Ovary (tissue), 9 donors: Measurements from ENCODE around the gene MRAS. TPM values are rescaled to one million over a fixed set of nuclear protein-coding genes. Genes with fewer than 3 reads are reported as not detected.

Source experiments
- DNase-seq, 5 donors: peaks; one replicate each; pipeline ENCODE4 v3.0.0-alpha.2; 2019 to 2020
- H3K27ac ChIP-seq, 2 donors: fragments of 200-600 bp; one replicate each; pipeline versions ENCODE4 v1.5.1 to v1.8.0; 2019 to 2022
- H3K27me3 ChIP-seq: fragments of 200-600 bp; one replicate; pipeline ENCODE4 v1.8.0; 2022
- H3K36me3 ChIP-seq: fragments of 200-600 bp; sonication (generic); one replicate; pipeline ENCODE4 v1.5.1; 2019
- H3K4me1 ChIP-seq: one replicate; pipeline ENCODE4 v1.8.1; 2013; ENCODE audit warnings: mild to moderate bottlenecking, moderate library complexity; ENCODE audit not compliant: insufficient read depth
- H3K4me3 ChIP-seq: fragments of 200-600 bp; sonication (generic); one replicate; pipeline ENCODE4 v1.5.1; 2017
- H3K9me3 ChIP-seq, 2 donors: fragments of 200-600 bp in 1 of 2; sonication (generic) in 1 of 2; one replicate each; pipeline versions ENCODE4 v1.5.1 to v1.8.1; 2013 to 2019; ENCODE audit warnings: mild to moderate bottlenecking in 1 of 2, moderate library complexity in 1 of 2
- EP300 ChIP-seq: sonication (generic); formaldehyde crosslinking; IDR thresholded peaks from one replicate; pipeline ENCODE4 v1.6.1; 2017; ENCODE audit warnings: antibody characterized with exemption
- POLR2A ChIP-seq: fragments of 450-650 bp; IDR thresholded peaks from one replicate; pipeline ENCODE4 v1.6.1; 2017; ENCODE audit warnings: antibody characterized with exemption, mild to moderate bottlenecking, moderate library complexity
- WGBS, 3 donors: extraction: QIAGEN DNeasy Blood & Tissue Kit in 1 of 3; methylation state at CpG; one replicate each; pipeline versions ENCODE4 v1.1.5 to v1.1.7; 2013 to 2017; 5-methylcytosine and 5-hydroxymethylcytosine counted together
- intact Hi-C, 4 donors: fragments of 100-400 bp; cut with DNase I; formaldehyde crosslinking; loops; one replicate each; pipeline versions ENCODE4 v1.11.0 to v1.15.1; 2022 to 2023
- polyA plus RNA-seq, 2 donors: library from polyadenylated mRNA; stranded (reverse); fragments of 200-250 nt in 1 of 2; fragments of 350-450 nt in 1 of 2; fragmentation: Illumina TruSeq in 1 of 2; extraction: RNeasy Lipid Tissue Mini Kit (QIAGEN cat#74804) in 1 of 2; gene quantifications; one replicate each; pipeline ENCODE4 v1.2.3, GENCODE V29; 2013 to 2014
- total RNA-seq, 7 donors: library from RNA; depleted of rRNA in 2 of 7; stranded (reverse); fragments of >200 nt in 2 of 7; fragmentation: NEBNext Ultra II Directional in 3 of 7; extraction: Animal tissue kit (Norgen Biotek cat#: 25700) in 3 of 7; gene quantifications; one replicate each; pipeline versions ENCODE4 v1.1.0 to v1.2.4, GENCODE V29; 2016 to 2023
- TF ChIP-seq, protein P1 (sequence below), 3 donors: fragments of 450-650 bp in 2 of 3; fragments of 200-600 bp in 1 of 3; IDR thresholded peaks; one replicate each; pipeline versions ENCODE4 v1.5.1 to v1.8.0; 2016 to 2022; ENCODE audit warnings: antibody characterized with exemption in 3 of 3, mild to moderate bottlenecking in 1 of 3
- donor health status: DM: no; HTN: no; CAD: no; lungs with moderate emphysema.
- donor health status: DM: no; HTN: no; CAD: no.
- donor health status: Bipolar disorder and iron deficiency.
- donor health status: DM: yes; HTN: yes; CAD: no.
- donor health status: DM: no; HTN: no; CAD: no.
- donor health status: DM: yes; HTN: yes; CAD: no.

Gene MRAS
- total and polyA plus RNA-seq, 9 donors = 35.9 to 148 (median 80.5) TPM

DNA sequence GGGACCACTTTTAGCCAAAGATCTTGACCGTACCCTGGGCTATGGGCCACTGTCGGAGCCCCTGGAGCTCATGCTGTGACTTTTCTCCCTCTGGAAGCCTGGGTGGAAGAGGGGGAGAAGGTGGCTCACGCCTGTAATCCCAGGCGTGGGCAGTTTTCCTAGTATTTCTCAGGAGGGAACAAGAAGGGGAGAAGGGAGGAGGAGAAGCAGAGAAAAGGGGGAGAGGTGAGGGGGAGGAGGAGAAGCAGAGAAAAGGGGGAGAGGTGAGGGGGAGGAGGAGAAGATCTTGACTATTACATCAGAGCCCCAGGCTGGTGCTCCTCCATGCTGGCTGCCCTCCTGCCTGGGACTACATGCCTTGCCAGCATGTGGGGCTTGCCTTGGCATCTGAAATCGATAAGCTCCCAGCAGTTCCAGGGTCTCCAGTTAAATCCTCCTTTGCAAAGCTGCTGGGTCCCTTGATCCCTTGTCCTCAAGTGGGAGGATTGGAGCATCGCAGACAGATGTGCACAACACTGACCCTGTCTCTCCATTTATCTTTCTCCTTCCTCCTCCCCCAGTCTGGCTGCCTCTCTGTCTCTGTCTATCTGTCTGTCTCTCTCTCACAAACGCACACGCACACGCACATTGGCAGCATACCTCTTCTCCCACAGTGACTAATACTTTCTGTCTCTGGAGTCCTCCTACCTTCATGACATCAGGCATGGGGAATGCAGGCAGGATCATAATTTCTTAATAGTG lies 41.6 kb downstream of the MRAS start:
- TF ChIP-seq POLR2A = no peak
- Histone ChIP-seq H3K4me3 (no peak overlapping the region), H3K9me3 (no peaks in the 10 kb centered on the region), H3K27me3 (no peaks in the 10 kb centered on the region), H3K4me1 (peaks cover 13% of the 10 kb centered on the region), H3K27ac (peak overlapping the region; percentile 54 to 73), H3K36me3 (no peaks in the 10 kb centered on the region)
- intact Hi-C loops = no loop called here
- 10 to 19% (median 17%) methylated on average over 9 of the region's 9 CpGs for WGBS, 3 donors
- DNase-seq = peak; percentile 57 to 71 (median 70)

DNA sequence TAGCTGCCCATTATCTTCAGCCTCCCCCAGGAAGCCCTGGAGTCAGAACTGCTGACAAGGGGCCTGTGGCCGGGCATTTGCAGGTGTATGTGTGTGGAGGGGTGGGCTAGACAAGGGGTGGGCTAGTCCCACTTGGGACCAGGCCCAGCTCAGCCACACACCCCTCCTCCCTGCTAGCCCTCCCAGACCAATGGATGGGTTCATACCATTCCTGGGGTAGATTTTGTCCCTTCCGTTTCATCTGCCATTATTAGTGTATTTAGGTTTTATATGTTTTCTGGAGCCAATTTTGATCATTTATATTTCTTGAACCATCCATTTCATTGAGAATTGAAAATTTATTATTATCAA lies 42.2 kb downstream of the MRAS start:
- Histone ChIP-seq H3K36me3 (no peaks in the 10 kb centered on the region), H3K4me1 (peaks cover 13% of the 10 kb centered on the region), H3K27ac (peak overlapping the region in 1 of 2 donors; percentile 54), H3K9me3 (no peaks in the 10 kb centered on the region), H3K27me3 (no peaks in the 10 kb centered on the region), H3K4me3 (no peak overlapping the region)
- TF ChIP-seq EP300 = no peak
- TF ChIP-seq, protein P1, sequence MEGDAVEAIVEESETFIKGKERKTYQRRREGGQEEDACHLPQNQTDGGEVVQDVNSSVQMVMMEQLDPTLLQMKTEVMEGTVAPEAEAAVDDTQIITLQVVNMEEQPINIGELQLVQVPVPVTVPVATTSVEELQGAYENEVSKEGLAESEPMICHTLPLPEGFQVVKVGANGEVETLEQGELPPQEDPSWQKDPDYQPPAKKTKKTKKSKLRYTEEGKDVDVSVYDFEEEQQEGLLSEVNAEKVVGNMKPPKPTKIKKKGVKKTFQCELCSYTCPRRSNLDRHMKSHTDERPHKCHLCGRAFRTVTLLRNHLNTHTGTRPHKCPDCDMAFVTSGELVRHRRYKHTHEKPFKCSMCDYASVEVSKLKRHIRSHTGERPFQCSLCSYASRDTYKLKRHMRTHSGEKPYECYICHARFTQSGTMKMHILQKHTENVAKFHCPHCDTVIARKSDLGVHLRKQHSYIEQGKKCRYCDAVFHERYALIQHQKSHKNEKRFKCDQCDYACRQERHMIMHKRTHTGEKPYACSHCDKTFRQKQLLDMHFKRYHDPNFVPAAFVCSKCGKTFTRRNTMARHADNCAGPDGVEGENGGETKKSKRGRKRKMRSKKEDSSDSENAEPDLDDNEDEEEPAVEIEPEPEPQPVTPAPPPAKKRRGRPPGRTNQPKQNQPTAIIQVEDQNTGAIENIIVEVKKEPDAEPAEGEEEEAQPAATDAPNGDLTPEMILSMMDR (IDR thresholded peaks at IDR 0.05) = no peak
- no peak for TF ChIP-seq POLR2A
- no peak for DNase-seq
- intact Hi-C loops = no loop called here
- WGBS, 3 donors = 45 to 61% (median 52%) methylated on average over 2 of the region's 2 CpGs

DNA sequence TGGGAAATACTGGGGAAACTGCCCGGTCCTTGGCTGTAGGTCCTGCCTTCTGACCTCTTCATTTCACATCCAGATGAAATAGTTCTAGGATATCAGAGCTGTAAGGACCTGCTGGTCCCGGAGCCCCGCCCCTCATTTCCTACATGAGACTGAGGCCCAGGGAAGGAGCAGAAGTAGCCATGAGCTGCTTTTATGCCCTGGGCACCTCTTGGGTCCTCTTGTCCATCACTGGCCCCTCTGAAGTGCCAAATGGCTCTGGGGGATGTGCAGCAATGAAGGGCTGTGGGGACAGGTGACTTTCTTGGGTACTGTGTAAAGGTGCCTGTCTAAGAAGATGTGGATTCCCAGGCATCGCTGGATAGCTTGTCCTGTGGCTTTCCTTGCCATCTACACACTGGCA lies 45.8 kb downstream of the MRAS start:
- Histone ChIP-seq H3K27ac (no peak overlapping the region), H3K36me3 (no peaks in the 10 kb centered on the region), H3K9me3 (no peaks in the 10 kb centered on the region), H3K4me3 (no peak overlapping the region), H3K27me3 (no peaks in the 10 kb centered on the region), H3K4me1 (peaks cover 17% of the 10 kb centered on the region)
- intact Hi-C loops = no loop called here
- no peak for DNase-seq
- TF ChIP-seq POLR2A = no peak
- 89 to 93% (median 92%) methylated on average over 4 of the region's 4 CpGs for WGBS, 3 donors

DNA sequence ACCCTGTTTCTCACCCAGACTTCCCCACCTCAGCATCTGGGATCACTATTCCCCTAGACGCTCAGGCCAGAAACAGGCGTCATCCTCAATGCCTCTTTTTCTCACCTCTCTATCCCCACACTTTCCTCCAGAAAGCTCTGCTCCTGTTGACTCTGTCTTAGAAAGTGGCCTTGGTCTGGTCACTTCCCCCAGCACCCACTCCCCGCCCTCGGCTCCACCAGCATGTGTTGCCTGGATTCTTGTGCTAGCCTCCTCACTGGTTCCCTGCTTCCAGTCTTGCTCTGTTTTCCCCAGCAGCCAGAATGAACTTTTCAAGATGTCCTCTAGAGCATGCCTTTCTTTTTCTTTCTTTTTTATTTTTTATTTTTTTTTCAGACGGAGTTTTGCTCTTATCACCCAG lies 46.3 kb downstream of the MRAS start:
- no peaks in the 10 kb centered on the region for H3K9me3 ChIP-seq
- H3K27ac ChIP-seq = no peak overlapping the region
- peaks cover 14% of the 10 kb centered on the region for H3K4me1 ChIP-seq
- H3K36me3 ChIP-seq = no peaks in the 10 kb centered on the region
- intact Hi-C loops = loop anchor here in 1 of 4 donors (5.0 kb wide), 1 partner anchor 57 kb away; no protein-coding TSS in a partner anchor
- H3K4me3 ChIP-seq = no peak overlapping the region
- TF ChIP-seq POLR2A (no peak), EP300 (no peak)
- TF ChIP-seq, protein P1 (IDR thresholded peaks at IDR 0.05) = no peak
- H3K27me3 ChIP-seq = no peaks in the 10 kb centered on the region
- DNase-seq = no peak
- whole genome bisulfite sequencing, 3 donors = 82 to 90% (median 88%) methylated on average over 5 of the region's 5 CpGs

DNA sequence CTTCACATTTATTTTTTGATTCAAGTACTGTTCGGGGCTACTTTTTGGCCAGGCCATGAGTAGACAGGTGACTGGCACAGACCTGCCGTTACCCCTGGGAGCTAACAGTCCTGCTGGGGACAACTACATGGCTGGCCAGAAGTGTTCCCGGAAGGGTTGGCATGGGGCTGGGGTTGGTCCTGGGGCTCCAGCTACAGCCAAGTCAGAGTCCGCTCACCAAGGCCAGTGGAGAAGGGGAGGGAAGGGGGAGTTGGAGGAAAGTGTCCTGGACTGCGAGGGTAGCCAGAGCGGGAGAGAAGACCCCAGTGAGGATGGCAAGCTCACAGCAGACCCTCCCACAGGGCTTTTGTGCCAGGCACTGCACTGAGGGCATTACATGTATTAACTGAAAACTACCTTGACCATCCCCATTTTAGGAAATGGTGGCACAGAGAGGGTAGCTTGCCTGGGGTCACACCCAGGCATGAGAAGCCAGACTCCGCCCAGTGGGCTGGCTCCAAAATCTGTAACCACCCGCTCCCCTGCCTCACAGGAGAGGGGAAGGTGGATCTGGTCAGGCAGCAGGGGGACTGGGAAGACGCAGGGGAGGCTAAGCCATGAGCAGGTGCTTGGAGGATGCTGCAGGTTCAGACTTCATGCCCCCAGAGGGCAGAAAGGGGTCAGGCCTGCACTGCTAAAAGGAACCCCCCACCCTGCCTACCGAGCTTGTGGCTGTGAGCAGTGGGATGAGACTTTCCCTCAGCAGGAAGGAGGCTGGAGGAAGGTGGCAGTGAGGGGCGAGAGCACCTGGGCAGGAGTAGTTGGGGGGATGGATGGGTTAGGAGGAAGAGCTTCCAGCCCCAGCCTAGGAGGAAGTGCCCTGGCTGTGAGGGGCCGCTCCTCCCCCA lies 47.7 kb downstream of the MRAS start:
- 93 to 97% (median 94%) methylated on average over 12 of the region's 12 CpGs for WGBS, 3 donors
- no peaks in the 10 kb centered on the region for H3K36me3 ChIP-seq
- H3K4me3 ChIP-seq = no peak overlapping the region
- H3K4me1 ChIP-seq = peaks cover 8% of the 10 kb centered on the region
- H3K27ac ChIP-seq = no peak overlapping the region
- no peaks in the 10 kb centered on the region for H3K27me3 ChIP-seq
- no peak for TF ChIP-seq EP300
- TF ChIP-seq, protein P1 (IDR thresholded peaks at IDR 0.05) = no peak
- no peak for TF ChIP-seq POLR2A
- intact Hi-C loops = loop anchor here in 1 of 4 donors (5.0 kb wide), 1 partner anchor 59 kb away; no protein-coding TSS in a partner anchor
- DNase-seq = peak in 1 of 5 donors; percentile 7
- H3K9me3 ChIP-seq = no peaks in the 10 kb centered on the region
